Endodermal cell (in vitro differentiated cells): ENCODE results near the gene MX1. TPM values are rescaled to one million over a fixed set of nuclear protein-coding genes. Genes with fewer than 3 reads are reported as not detected.

ENCODE experiments used
- total RNA-seq, 2 donors: library from RNA; stranded (reverse); fragmentation: NEBNext Ultra II Directional in 1 of 2; extraction: Animal tissue kit (Norgen Biotek cat#: 25700) in 1 of 2; gene quantifications; 2 replicates in 1 of 2; 3 replicates in 1 of 2; pipeline ENCODE4 v1.2.1, GENCODE V29; 2021

Gene MX1
- total RNA-seq, 2 donors from 2014 or later: 0.42 to 0.84 TPM

Other genes starting within 250 kb of the MX1 start
- gene FAM3B, start 109.4 kb upstream of the MX1 start, total RNA-seq: 1 to 10 TPM; 2.1 to 3.1 TPM
- gene MX2, start 64.2 kb upstream of the MX1 start, total RNA-seq: 10 to 100 TPM in 1 of 2 donors, 1 to 10 TPM in 1; 1.6 to 11.4 TPM
- 10 to 100 TPM; 17.6 to 19.2 TPM for gene TMPRSS2, start 81.9 kb downstream of the MX1 start, total RNA-seq